Progenitor cell of endocrine pancreas (in vitro differentiated cells): ENCODE results near the gene SNAPC4. TPM values are rescaled to one million over a fixed set of nuclear protein-coding genes. Genes with fewer than 3 reads are reported as not detected.

Source experiments
- DNase-seq: peaks from one replicate; pipeline ENCODE4 v3.0.0; 2021; ENCODE audit warnings: low spot score; ENCODE audit not compliant: unreplicated experiment
- H3K27ac Mint-ChIP-seq: 2 replicates; pipeline ENCODE4 v1.8.0; 2021; ENCODE audit warnings: mild to moderate bottlenecking, moderate library complexity, mixed read lengths
- H3K27me3 Mint-ChIP-seq: 2 replicates; pipeline ENCODE4 v1.8.0; 2021; ENCODE audit warnings: mixed read lengths
- H3K36me3 Mint-ChIP-seq: 2 replicates; pipeline ENCODE4 v1.8.0; 2022; ENCODE audit warnings: mixed read lengths; ENCODE audit not compliant: insufficient read depth
- H3K4me1 Mint-ChIP-seq: 2 replicates; pipeline ENCODE4 v1.8.0; 2021; ENCODE audit warnings: low read depth, mixed read lengths
- H3K4me3 Mint-ChIP-seq: 2 replicates; pipeline ENCODE4 v1.8.0; 2021; ENCODE audit warnings: low read depth, mild to moderate bottlenecking, moderate library complexity, mixed read lengths
- H3K9me3 Mint-ChIP-seq: 2 replicates; pipeline ENCODE4 v1.8.0; 2021; ENCODE audit warnings: low read depth, mixed read lengths
- total RNA-seq: library from RNA; stranded (reverse); gene quantifications from 2 replicates; pipeline ENCODE4 v1.2.1, GENCODE V29; 2021
- TF ChIP-seq, protein P1 (sequence below): fragments of 200-600 bp; sonication (generic); IDR thresholded peaks from one replicate; pipeline ENCODE4 v1.5.0; 2021; ENCODE audit warnings: antibody characterized with exemption, mild to moderate bottlenecking; ENCODE audit not compliant: unreplicated experiment

Gene SNAPC4
- total RNA-seq, 1 donor from 2014 or later = 22.3 TPM

- Mint-ChIP-seq H3K27me3 (no peaks in the 10 kb centered on the region), H3K9me3 (no peaks in the 10 kb centered on the region), H3K4me1 (peaks cover 17% of the 10 kb centered on the region), H3K27ac (no peak overlapping the region), H3K36me3 (peaks cover 16% of the 10 kb centered on the region), H3K4me3 (no peak overlapping the region)
- TF ChIP-seq, protein P1, sequence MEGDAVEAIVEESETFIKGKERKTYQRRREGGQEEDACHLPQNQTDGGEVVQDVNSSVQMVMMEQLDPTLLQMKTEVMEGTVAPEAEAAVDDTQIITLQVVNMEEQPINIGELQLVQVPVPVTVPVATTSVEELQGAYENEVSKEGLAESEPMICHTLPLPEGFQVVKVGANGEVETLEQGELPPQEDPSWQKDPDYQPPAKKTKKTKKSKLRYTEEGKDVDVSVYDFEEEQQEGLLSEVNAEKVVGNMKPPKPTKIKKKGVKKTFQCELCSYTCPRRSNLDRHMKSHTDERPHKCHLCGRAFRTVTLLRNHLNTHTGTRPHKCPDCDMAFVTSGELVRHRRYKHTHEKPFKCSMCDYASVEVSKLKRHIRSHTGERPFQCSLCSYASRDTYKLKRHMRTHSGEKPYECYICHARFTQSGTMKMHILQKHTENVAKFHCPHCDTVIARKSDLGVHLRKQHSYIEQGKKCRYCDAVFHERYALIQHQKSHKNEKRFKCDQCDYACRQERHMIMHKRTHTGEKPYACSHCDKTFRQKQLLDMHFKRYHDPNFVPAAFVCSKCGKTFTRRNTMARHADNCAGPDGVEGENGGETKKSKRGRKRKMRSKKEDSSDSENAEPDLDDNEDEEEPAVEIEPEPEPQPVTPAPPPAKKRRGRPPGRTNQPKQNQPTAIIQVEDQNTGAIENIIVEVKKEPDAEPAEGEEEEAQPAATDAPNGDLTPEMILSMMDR = no peak
- DNase-seq = no peak
These were observed 41.3 kb upstream of the SNAPC4 start for GRCh38 chr9:136441191-136441680.

DNA sequence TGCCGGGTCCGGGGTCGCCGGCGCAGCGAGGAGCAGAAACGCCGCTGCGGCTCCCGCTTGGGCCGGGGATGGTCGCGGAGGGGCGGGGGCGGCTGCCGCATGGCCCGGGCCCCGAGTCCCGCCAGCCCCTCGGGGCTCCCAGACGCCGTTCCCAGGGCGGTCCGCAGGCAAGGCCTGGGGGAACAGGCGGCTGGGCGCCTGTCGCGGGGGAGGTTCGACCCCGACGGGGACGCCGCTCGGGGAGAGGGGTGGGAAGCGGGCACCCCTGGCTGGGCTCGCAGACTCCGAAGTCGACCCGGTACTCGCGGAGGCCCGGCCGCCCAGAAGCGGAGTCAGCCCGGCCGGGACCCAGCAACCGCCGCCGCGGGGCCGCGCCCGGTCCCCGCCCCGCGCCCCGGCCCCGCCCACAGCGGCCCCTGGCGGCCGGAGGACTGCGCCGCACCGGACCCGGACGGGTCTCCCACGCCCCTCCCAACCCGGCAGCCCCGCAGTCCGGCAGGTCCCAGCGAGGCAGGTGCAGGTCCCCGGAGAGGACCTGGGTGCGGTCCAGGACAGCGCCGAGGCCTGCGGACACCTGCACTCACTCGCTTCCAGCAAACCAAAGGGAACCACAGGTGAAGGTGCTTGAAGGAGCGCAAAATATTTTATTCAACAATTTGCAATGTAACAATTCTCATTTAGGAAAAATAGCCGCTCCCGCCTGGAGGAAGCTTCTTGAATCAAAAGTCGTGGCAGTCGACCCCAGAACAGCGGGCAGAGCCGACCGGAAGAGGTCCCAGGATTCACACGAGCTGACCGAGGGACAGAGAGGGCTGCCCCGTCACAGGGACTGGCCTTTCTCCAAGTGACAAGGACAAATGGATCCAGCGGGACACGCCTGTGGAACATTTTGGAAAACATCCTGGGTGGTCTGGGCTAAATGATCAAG, 39.8 kb upstream of the SNAPC4 start, which contains the start of gene INPP5E:
Gene INPP5E (minus strand): TSS at position 365 of the 928 bp plus-strand sequence. CDS start 426 bp downstream, outside the sequence.
- peak within 1 kb of the TSS; percentile 78 for H3K4me3 Mint-ChIP-seq
- H3K36me3 Mint-ChIP-seq = peaks cover 17% of the 10 kb centered on the region
- peaks cover 17% of the 10 kb centered on the region for H3K4me1 Mint-ChIP-seq
- no peaks in the 10 kb centered on the region for H3K9me3 Mint-ChIP-seq
- no peaks in the 10 kb centered on the region for H3K27me3 Mint-ChIP-seq
- peak; percentile 91 for DNase-seq
- no peak within 1 kb of the TSS for H3K27ac Mint-ChIP-seq
- TF ChIP-seq, protein P1 = peak; percentile 75

DNA sequence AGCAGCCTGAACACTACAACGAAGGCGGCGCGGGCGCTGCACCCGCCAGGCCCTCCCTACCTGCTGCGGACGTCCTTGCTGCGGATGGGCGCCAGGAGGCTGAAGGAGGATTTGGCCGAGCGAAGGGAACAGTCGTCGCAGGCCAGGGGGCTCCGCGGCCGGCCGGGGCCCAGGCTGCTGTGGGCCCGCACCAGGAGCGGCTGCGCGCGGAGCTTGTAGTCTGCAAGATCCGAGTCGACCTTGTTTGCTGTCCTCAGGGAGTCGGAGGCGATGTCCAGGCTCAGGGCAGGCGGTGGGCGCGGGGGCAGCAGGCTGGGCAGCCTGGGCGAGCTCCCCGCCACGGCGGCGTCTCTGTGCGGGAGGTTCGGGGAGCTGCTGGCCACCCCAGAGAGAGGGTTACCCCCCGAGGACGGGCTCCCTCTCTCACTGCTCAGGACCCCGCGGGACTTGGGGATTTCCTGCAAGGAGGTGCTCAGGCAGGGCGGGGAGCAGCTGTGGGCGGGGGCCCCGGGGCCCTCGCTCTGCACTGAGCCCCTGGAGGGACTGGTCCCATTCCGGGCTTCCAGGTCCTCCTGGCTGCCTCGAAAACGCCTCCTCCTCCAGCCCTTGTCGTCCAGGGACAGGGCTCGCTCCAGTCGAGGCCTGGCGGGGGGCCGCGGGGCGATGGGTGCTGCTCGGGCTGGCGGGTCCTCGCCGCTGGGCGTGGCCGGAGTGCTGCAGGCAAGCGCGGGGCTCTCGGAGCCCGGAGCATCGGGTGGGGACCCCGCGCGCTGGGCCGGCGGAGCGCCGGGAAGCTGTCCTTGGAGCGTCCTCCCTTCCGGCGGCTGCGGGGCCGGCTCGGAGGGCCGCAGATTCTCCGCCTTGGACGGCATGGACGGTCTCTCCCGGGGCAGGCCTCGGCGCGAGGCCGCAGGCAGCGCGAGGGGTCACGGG, 38.8 kb upstream of the SNAPC4 start:
- Mint-ChIP-seq H3K4me1 (peaks cover 17% of the 10 kb centered on the region), H3K9me3 (no peaks in the 10 kb centered on the region), H3K36me3 (peaks cover 12% of the 10 kb centered on the region), H3K4me3 (peak overlapping the region; percentile 78), H3K27ac (no peak overlapping the region), H3K27me3 (no peaks in the 10 kb centered on the region)
- peak; percentile 30 for DNase-seq
- TF ChIP-seq, protein P1 = no peak

GRCh38 chr9:136437839-136438547, 38.0 kb upstream of the SNAPC4 start:
- Mint-ChIP-seq H3K4me3 (peak overlapping the region; percentile 78), H3K36me3 (peaks cover 9% of the 10 kb centered on the region), H3K9me3 (no peaks in the 10 kb centered on the region), H3K4me1 (peaks cover 17% of the 10 kb centered on the region), H3K27ac (no peak overlapping the region), H3K27me3 (no peaks in the 10 kb centered on the region)
- no peak for DNase-seq
- TF ChIP-seq, protein P1 = no peak
